Measurements from ENCODE around the gene THADA. TPM values are rescaled to one million over a fixed set of nuclear protein-coding genes. Genes with fewer than 3 reads are reported as not detected.

The THADA gene
- polyA plus RNA-seq, 1 donor (not counting 4 experiments of a cell fraction or from before 2014, with no cell fraction given) = 22.6 TPM

DNA sequence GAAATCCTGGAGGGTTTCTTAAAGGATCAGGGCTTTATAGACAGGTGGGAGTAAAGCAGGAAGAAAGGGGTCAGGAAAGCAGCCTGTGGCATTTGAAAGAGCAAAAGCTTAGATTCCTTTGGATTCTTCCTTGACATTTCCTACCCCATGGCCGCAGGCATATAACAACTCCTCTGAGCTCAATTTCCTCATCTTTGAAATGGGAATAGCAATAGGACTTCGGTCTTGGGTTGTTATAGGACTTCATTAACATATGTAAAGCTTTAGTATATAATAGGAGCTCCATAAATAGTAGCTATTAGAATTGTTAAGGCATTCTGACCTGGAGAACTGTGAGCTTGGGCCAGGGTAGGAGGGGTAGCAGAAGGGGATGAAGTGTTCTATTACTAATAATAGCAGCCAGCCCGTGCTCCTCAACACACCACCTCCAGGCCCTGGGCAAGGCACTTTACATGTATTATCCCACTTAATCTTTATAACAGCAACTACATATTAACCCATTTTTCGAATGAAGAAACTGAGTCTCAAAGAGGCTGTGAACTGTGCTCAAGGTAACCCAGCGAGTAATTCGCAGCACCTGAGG, 380.1 kb downstream of the THADA start:
- H2AFZ ChIP-seq (ENCODE audit: control insufficient read depth, low read length) = no peak overlapping the region
- DNase-seq (ENCODE audit: low read depth, low spot score) = no peak
- H4K20me1 ChIP-seq (ENCODE audit: control insufficient read depth, extremely low read depth, insufficient read depth, low read length) = no peaks in the 10 kb centered on the region
- H3K27me3 ChIP-seq (ENCODE audit: control insufficient read depth, extremely low read depth, insufficient read depth, low read length) = no peaks in the 10 kb centered on the region
- TF ChIP-seq CTCF (optimal IDR thresholded peaks at IDR 0.05 in 1 of 3, IDR thresholded peaks at IDR 0.05 in 1 of 3, conservative IDR thresholded peaks at IDR 0.05 in 1 of 3; ENCODE audit: extremely low read depth in 1 of 3, insufficient read depth in 2 of 3, low read length in 3 of 3) = no peak
- no peak for TF ChIP-seq EZH2 (IDR thresholded peaks at IDR 0.05; ENCODE audit: low read length)
- H3K4me2 ChIP-seq (ENCODE audit: control insufficient read depth, extremely low read depth, insufficient read depth, low read depth, low read length) = no peak overlapping the region
- FAIRE-seq = no peak
- no peaks in the 10 kb centered on the region for H3K79me2 ChIP-seq (ENCODE audit: control insufficient read depth, insufficient read depth, low read length)
- peaks cover 33% of the 10 kb centered on the region for H3K4me1 ChIP-seq (ENCODE audit: control insufficient read depth, extremely low read depth, insufficient read depth, low read length)
- no peak overlapping the region for H3K4me3 ChIP-seq (ENCODE audit: control insufficient read depth in 2 of 3, extremely low read depth in 1 of 3, insufficient read depth in 2 of 3, low read depth in 1 of 3, low read length in 3 of 3)
- no peaks in the 10 kb centered on the region for H3K36me3 ChIP-seq (ENCODE audit: control insufficient read depth in 2 of 2, extremely low read depth in 1 of 2, insufficient read depth in 2 of 2, low read length in 2 of 2)
- no peak overlapping the region for H3K27ac ChIP-seq (ENCODE audit: control insufficient read depth, insufficient read depth, low read length)
- dilution Hi-C loops (cut with MboI; ENCODE audit: extremely low pct_ligation_motif_present, low sequenced_read_pairs) = no loop called here
- H3K9me3 ChIP-seq (ENCODE audit: control insufficient read depth, low read depth, low read length) = no peaks in the 10 kb centered on the region
- H3K9ac ChIP-seq (ENCODE audit: control insufficient read depth, extremely low read depth, insufficient read depth, low read length) = no peak overlapping the region
- H3K9me1 ChIP-seq (ENCODE audit: control insufficient read depth, extremely low read depth, insufficient read depth, low read length) = no peaks in the 10 kb centered on the region

DNA sequence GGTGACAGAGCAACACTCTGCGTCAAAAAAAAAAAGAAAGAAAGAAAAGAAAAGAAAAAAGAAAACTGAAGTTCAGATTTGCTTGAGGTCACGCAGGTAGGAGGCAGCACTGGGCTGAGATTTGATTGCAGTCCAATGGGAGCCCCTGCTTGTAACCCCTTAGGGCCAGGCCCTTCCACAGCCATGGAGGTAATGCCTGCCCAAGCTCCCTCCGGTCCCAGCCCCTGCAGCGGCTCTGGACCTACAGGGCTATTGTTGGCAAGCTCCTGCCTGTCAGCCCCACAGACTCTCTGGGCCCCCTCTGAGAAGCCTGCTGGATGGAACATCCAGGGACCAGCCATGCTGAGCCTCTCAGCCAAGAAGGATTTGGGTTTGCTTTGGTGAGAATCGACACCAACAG, 381.6 kb downstream of the THADA start:
- Histone ChIP-seq H3K9me1 (ENCODE audit: control insufficient read depth, extremely low read depth, insufficient read depth, low read length) (no peaks in the 10 kb centered on the region), H2AFZ (ENCODE audit: control insufficient read depth, low read length) (no peak overlapping the region), H3K27me3 (ENCODE audit: control insufficient read depth, extremely low read depth, insufficient read depth, low read length) (no peaks in the 10 kb centered on the region), H3K79me2 (ENCODE audit: control insufficient read depth, insufficient read depth, low read length) (no peaks in the 10 kb centered on the region), H3K9me3 (ENCODE audit: control insufficient read depth, low read depth, low read length) (no peaks in the 10 kb centered on the region), H4K20me1 (ENCODE audit: control insufficient read depth, extremely low read depth, insufficient read depth, low read length) (no peaks in the 10 kb centered on the region), H3K36me3 (ENCODE audit: control insufficient read depth in 2 of 2, extremely low read depth in 1 of 2, insufficient read depth in 2 of 2, low read length in 2 of 2) (no peaks in the 10 kb centered on the region), H3K27ac (ENCODE audit: control insufficient read depth, insufficient read depth, low read length) (no peak overlapping the region), H3K4me2 (ENCODE audit: control insufficient read depth, extremely low read depth, insufficient read depth, low read depth, low read length) (no peak overlapping the region), H3K9ac (ENCODE audit: control insufficient read depth, extremely low read depth, insufficient read depth, low read length) (no peak overlapping the region), H3K4me3 (ENCODE audit: control insufficient read depth in 2 of 3, extremely low read depth in 1 of 3, insufficient read depth in 2 of 3, low read depth in 1 of 3, low read length in 3 of 3) (no peak overlapping the region), H3K4me1 (ENCODE audit: control insufficient read depth, extremely low read depth, insufficient read depth, low read length) (peaks cover 23% of the 10 kb centered on the region)
- DNase-seq (ENCODE audit: low read depth, low spot score) = no peak
- dilution Hi-C loops (cut with MboI; ENCODE audit: extremely low pct_ligation_motif_present, low sequenced_read_pairs) = no loop called here
- TF ChIP-seq CTCF (optimal IDR thresholded peaks at IDR 0.05 in 1 of 3, IDR thresholded peaks at IDR 0.05 in 1 of 3, conservative IDR thresholded peaks at IDR 0.05 in 1 of 3; ENCODE audit: extremely low read depth in 1 of 3, insufficient read depth in 2 of 3, low read length in 3 of 3) = no peak
- no peak for TF ChIP-seq EZH2 (IDR thresholded peaks at IDR 0.05; ENCODE audit: low read length)
- no peak for FAIRE-seq

All from keratinocyte (primary cell).